Smooth muscle cell (in vitro differentiated cells): ENCODE data around the gene HNMT. TPM values are rescaled to one million over a fixed set of nuclear protein-coding genes. Genes with fewer than 3 reads are reported as not detected.

Source experiments
- DNase-seq: peaks from one replicate; lab custom pipeline; 2025; ENCODE audit not compliant: unreplicated experiment; lab: John Stamatoyannopoulos, UW
- H2AFZ ChIP-seq: fragments of 200-600 bp; sonication (generic); 2 replicates; pipeline ENCODE4 v1.6.0; 2016; ENCODE audit warnings: antibody characterized with exemption, low read depth, mild to moderate bottlenecking
- H3F3A ChIP-seq: fragments of 200-600 bp; sonication (generic); 2 replicates; pipeline ENCODE4 v1.6.0; 2017; ENCODE audit warnings: antibody characterized with exemption, low read depth
- H3K27ac ChIP-seq: fragments of 200-600 bp; sonication (generic); 2 replicates; pipeline ENCODE4 v1.5.1; 2016; ENCODE audit warnings: low read depth, mild to moderate bottlenecking
- H3K27me3 ChIP-seq: fragments of 200-600 bp; sonication (generic); 2 replicates; pipeline ENCODE4 v1.6.1; 2016; ENCODE audit warnings: low read depth, mild to moderate bottlenecking
- H3K36me3 ChIP-seq: fragments of 200-600 bp; sonication (generic); 2 replicates; pipeline ENCODE4 v1.5.1; 2016; ENCODE audit warnings: low read depth
- H3K4me1 ChIP-seq: fragments of 200-600 bp; sonication (generic); 2 replicates; pipeline ENCODE4 v1.5.1; 2016; ENCODE audit warnings: low read depth
- H3K4me2 ChIP-seq: fragments of 200-600 bp; sonication (generic); 2 replicates; pipeline ENCODE4 v1.6.0; 2016; ENCODE audit warnings: mild to moderate bottlenecking
- H3K4me3 ChIP-seq: fragments of 200-600 bp; sonication (generic); 2 replicates; pipeline ENCODE4 v1.5.1; 2016; ENCODE audit warnings: mild to moderate bottlenecking
- H3K79me2 ChIP-seq: fragments of 200-600 bp; sonication (generic); 2 replicates; pipeline ENCODE4 v1.6.0; 2016; ENCODE audit warnings: low read depth, mild to moderate bottlenecking
- H3K9ac ChIP-seq: fragments of 200-600 bp; sonication (generic); 2 replicates; pipeline ENCODE4 v1.6.0; 2016; ENCODE audit warnings: low read depth
- H3K9me3 ChIP-seq: fragments of 200-600 bp; sonication (generic); replicated peaks from 2 replicates; pipeline ENCODE4 v1.5.1; 2016; ENCODE audit warnings: low read depth
- H4K20me1 ChIP-seq: fragments of 200-600 bp; sonication (generic); 2 replicates; pipeline ENCODE4 v1.6.0; 2016; ENCODE audit warnings: low read depth
- WGBS: methylation state at CpG from one replicate; pipeline ENCODE4 v1.1.7; 2016; ENCODE audit warnings: low lambda C conversion rate; 5-methylcytosine and 5-hydroxymethylcytosine counted together
- polyA plus RNA-seq: library from polyadenylated mRNA; unstranded; fragments of >200 nt; fragmentation: Nextera tagmentation; extraction: Ambion mirVana; gene quantifications from 2 replicates; pipeline ENCODE4 v1.2.1, GENCODE V29; 2016
- total RNA-seq: library from RNA; depleted of rRNA; stranded (reverse); fragments of >200 nt; gene quantifications from 2 replicates; pipeline ENCODE4 v1.2.3, GENCODE V29; 2014
- TF ChIP-seq, protein P1 (sequence below): fragments of 200-600 bp; sonication (generic); IDR thresholded peaks from 2 replicates; pipeline ENCODE4 v1.5.1; 2017; ENCODE audit warnings: borderline replicate concordance, mild to moderate bottlenecking, antibody characterized with exemption; ENCODE audit not compliant: insufficient read depth, poor library complexity, severe bottlenecking

HNMT gene
- total and polyA plus RNA-seq, 2 experiments from 2014 or later, result 3.6 to 9.6 TPM

DNA sequence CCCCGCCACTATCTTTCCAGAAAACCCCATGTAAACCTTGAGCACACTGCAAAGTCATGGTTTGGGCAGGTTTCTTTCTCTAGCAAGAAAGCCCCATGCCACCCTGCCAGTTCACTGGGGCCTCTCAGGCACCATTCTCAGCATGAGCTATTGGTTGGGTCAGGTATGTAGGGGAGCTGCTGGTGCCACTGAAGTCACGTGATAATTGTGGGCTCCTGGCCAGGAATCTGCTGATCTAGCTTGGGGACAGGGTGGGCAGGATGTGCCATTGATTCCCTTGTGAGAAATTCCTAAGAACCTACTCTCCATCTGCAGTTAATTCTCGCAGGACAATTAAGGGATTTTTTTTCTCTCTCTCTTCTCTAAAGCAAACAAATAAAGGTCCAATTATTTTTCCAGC lies 26.5 kb upstream of the HNMT start:
- H3K9me3 ChIP-seq, result no peaks in the 10 kb centered on the region
- no peak overlapping the region for H3K4me2 ChIP-seq
- 71% methylated on average over 3 of the region's 3 CpGs for WGBS

DNA sequence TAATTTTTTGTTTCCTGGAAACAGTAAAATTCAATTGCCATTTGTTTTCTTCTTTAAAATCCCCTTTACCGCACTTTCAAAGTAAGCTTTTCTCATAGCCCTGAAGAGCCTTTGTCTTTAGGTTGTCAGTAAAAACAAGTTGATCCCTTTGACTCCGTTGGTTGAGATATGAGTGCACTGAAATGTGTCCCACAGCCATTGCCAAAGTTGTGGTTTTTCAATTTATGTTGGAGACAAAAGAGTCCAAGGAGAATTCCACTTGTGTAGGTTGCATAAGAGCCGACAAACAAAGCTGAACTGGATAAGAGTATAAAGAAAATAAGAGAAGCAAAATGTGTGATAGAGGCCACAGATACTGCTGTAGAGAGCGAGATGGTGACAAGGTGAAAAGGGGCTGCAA lies 26.1 kb upstream of the HNMT start:
- no peaks in the 10 kb centered on the region for H3K79me2 ChIP-seq
- no peaks in the 10 kb centered on the region for H3K4me1 ChIP-seq
- H3K4me3 ChIP-seq, result no peak overlapping the region
- no peaks in the 10 kb centered on the region for H3K36me3 ChIP-seq
- no peak overlapping the region for H3K4me2 ChIP-seq
- no peak for DNase-seq
- 64% methylated on average over 4 of the region's 4 CpGs for WGBS
- no peak overlapping the region for H3K27ac ChIP-seq
- TF ChIP-seq, protein P1, sequence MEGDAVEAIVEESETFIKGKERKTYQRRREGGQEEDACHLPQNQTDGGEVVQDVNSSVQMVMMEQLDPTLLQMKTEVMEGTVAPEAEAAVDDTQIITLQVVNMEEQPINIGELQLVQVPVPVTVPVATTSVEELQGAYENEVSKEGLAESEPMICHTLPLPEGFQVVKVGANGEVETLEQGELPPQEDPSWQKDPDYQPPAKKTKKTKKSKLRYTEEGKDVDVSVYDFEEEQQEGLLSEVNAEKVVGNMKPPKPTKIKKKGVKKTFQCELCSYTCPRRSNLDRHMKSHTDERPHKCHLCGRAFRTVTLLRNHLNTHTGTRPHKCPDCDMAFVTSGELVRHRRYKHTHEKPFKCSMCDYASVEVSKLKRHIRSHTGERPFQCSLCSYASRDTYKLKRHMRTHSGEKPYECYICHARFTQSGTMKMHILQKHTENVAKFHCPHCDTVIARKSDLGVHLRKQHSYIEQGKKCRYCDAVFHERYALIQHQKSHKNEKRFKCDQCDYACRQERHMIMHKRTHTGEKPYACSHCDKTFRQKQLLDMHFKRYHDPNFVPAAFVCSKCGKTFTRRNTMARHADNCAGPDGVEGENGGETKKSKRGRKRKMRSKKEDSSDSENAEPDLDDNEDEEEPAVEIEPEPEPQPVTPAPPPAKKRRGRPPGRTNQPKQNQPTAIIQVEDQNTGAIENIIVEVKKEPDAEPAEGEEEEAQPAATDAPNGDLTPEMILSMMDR, result no peak
- no peaks in the 10 kb centered on the region for H3K9me3 ChIP-seq
- H3K27me3 ChIP-seq, result no peaks in the 10 kb centered on the region
- H4K20me1 ChIP-seq, result no peaks in the 10 kb centered on the region
- H2AFZ ChIP-seq, result no peak overlapping the region
- H3K9ac ChIP-seq, result no peak overlapping the region
- peaks cover 16% of the 10 kb centered on the region for H3F3A ChIP-seq

More for the DNA sequence above, 26.5 kb upstream of the HNMT start:
- DNase-seq, result no peak
- Histone ChIP-seq H3K4me3 (no peak overlapping the region), H2AFZ (no peak overlapping the region), H3K27me3 (no peaks in the 10 kb centered on the region), H3K36me3 (no peaks in the 10 kb centered on the region), H4K20me1 (no peaks in the 10 kb centered on the region), H3K27ac (no peak overlapping the region), H3K79me2 (no peaks in the 10 kb centered on the region), H3K9ac (no peak overlapping the region), H3K4me1 (no peaks in the 10 kb centered on the region), H3F3A (peaks cover 16% of the 10 kb centered on the region)
- TF ChIP-seq, protein P1, result no peak

DNA sequence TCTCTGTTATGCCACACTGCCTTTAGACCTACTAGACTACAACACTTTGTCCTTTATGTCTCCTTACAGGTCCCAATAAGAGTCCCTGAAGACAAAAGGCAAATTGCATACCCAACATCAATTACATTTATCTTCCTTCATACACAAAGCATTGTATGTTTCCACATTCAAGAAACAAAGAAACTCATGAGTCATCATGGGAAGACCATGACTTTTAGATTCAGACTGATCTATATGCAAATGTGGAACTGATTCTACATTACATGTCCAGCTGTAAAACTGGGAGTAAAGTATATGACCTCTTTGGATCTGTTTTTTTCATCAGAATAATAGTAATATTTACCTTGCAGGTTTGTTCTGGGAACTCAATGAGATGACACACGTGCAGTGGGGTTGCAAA lies 25.2 kb upstream of the HNMT start:
- Histone ChIP-seq H3F3A (peaks cover 16% of the 10 kb centered on the region), H3K27ac (no peak overlapping the region), H3K4me2 (no peak overlapping the region), H4K20me1 (no peaks in the 10 kb centered on the region), H2AFZ (no peak overlapping the region), H3K9me3 (no peaks in the 10 kb centered on the region), H3K27me3 (no peaks in the 10 kb centered on the region), H3K79me2 (no peaks in the 10 kb centered on the region), H3K9ac (no peak overlapping the region), H3K36me3 (no peaks in the 10 kb centered on the region), H3K4me3 (no peak overlapping the region), H3K4me1 (no peaks in the 10 kb centered on the region)
- TF ChIP-seq, protein P1, result no peak
- WGBS, result 97% methylated on average over 1 of the region's 1 CpG
- DNase-seq, result no peak

DNA sequence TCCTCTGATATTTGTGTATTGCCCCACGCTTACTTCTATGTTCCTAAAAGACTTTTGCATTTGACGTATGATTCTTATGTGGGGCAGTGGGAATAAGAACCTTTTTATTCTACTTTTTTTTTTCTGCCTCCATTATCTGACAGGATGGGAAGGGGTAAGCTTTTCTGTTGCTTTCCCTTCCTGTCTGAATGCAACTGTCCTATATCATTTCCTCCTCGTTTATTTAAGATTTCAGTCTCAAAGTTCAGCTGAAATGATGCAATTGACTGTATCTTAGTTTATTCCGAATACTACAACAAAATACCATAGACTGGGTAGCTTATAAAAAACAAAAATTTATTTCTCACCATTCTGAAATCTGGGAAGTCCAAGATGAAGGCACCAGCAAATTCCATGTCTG lies 24.1 kb upstream of the HNMT start:
- Histone ChIP-seq H2AFZ (no peak overlapping the region), H4K20me1 (no peaks in the 10 kb centered on the region), H3K36me3 (no peaks in the 10 kb centered on the region), H3K9me3 (no peaks in the 10 kb centered on the region), H3F3A (peaks cover 16% of the 10 kb centered on the region), H3K4me3 (no peak overlapping the region), H3K27me3 (no peaks in the 10 kb centered on the region), H3K4me1 (no peaks in the 10 kb centered on the region), H3K9ac (no peak overlapping the region), H3K4me2 (no peak overlapping the region), H3K79me2 (no peaks in the 10 kb centered on the region), H3K27ac (no peak overlapping the region)
- TF ChIP-seq, protein P1, result no peak
- no peak for DNase-seq
- 92% methylated on average over 4 of the region's 4 CpGs for WGBS
